GM19240 (cell line): Measurements from ENCODE around the gene KANK4.
"Not testable (repeated sequence)": the region's sequence is repeated elsewhere in the genome, so short reads cannot be mapped to it uniquely, and the experiment has no call there.

Source experiments
- DNase-seq: peaks from one replicate; pipeline ENCODE4 v3.0.0; 2011; ENCODE audit warnings: low spot score; ENCODE audit not compliant: insufficient read length

The KANK4 gene

GRCh38 chr1:62238507-62238906 is 80.7 kb downstream of the KANK4 start:
- DNase-seq: no peak

- DNase-seq: no peak
Measured at GRCh38 chr1:62237950-62238374, 81.3 kb downstream of the KANK4 start.

GRCh38 chr1:62237361-62237760 is 81.9 kb downstream of the KANK4 start:
- no peak for DNase-seq

GRCh38 chr1:62235576-62235975 is 83.7 kb downstream of the KANK4 start:
- DNase-seq: no peak

GRCh38 chr1:62234688-62235087 is 84.5 kb downstream of the KANK4 start:
- DNase-seq: no peak

GRCh38 chr1:62233926-62234450 is 85.2 kb downstream of the KANK4 start:
- no peak for DNase-seq

GRCh38 chr1:62232871-62233278 is 86.4 kb downstream of the KANK4 start:
- no peak for DNase-seq

- no peak for DNase-seq
Measured at GRCh38 chr1:62230718-62231117, 88.5 kb downstream of the KANK4 start.

- no peak for DNase-seq
Measured at GRCh38 chr1:62229932-62230331, 89.3 kb downstream of the KANK4 start.

- DNase-seq: no peak
Measured at GRCh38 chr1:62229468-62229867, 89.8 kb downstream of the KANK4 start.

- no peak for DNase-seq
Measured at GRCh38 chr1:62228883-62229187, 90.4 kb downstream of the KANK4 start.

GRCh38 chr1:62228136-62228882 is 90.9 kb downstream of the KANK4 start:
- DNase-seq: no peak

GRCh38 chr1:62227496-62227895 is 91.7 kb downstream of the KANK4 start:
- no peak for DNase-seq

- DNase-seq: no peak
Measured at GRCh38 chr1:62224182-62224581, 95.1 kb downstream of the KANK4 start.

GRCh38 chr1:62222321-62222720 is 96.9 kb downstream of the KANK4 start:
- no peak for DNase-seq

GRCh38 chr1:62221171-62221570 is 98.1 kb downstream of the KANK4 start:
- DNase-seq: no peak

GRCh38 chr1:62220456-62220855 is 98.8 kb downstream of the KANK4 start:
- DNase-seq: not testable (repeated sequence)

GRCh38 chr1:62218604-62219003 is 100.6 kb downstream of the KANK4 start:
- no peak for DNase-seq

- no peak for DNase-seq
Measured at GRCh38 chr1:62213075-62213914, 105.9 kb downstream of the KANK4 start.

GRCh38 chr1:62212411-62212810 is 106.8 kb downstream of the KANK4 start:
- DNase-seq: no peak

GRCh38 chr1:62210960-62211359 is 108.3 kb downstream of the KANK4 start:
- DNase-seq: no peak

GRCh38 chr1:62209931-62210595 is 109.2 kb downstream of the KANK4 start:
- DNase-seq: no peak
